ENCODE results near the gene FYN.

FYN gene

DNA sequence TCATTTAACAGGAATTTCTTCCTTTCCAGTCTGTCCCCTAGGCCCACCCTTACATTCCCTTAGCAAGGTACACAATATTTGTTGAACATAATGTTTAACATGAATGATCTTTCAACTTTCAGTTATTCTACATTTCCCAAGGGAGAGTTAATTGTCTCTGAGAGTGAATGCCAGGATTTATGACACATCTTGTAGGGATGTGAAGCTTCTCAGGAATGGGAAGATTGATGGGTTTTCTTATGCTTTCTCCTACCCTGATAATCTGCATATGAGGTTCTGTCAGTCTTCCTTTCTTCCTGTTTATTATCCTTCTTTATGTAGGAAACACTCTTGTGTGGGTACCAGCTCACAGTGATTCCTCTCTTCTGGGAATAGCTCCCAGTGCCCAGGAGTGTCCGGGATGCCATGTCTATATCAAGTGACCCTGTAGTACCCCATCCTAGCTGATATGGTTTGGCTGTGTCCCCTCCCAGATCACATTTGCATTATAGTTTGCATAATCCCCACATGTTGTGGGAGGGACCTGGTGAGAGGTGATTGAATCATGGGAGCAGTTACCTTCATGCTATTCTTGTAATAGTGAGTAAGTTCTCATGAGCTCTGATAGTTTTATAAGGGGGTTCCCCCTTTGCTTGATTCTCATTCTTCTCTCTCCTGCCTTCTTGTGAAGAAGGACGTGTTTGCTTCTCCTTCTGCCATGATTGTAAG lies 7.1 kb upstream of the FYN start:
- H3K9me3 ChIP-seq (ENCODE audit: insufficient read depth, low read length), result no peaks in the 10 kb centered on the region; the same call in 1 of the 2 replicates
- no peaks in the 10 kb centered on the region for H3F3A ChIP-seq (ENCODE audit: insufficient read depth)
- H3K27me3 ChIP-seq (ENCODE audit: low read length), result no peaks in the 10 kb centered on the region
- H2AFZ ChIP-seq (ENCODE audit: low read depth, low read length, severe bottlenecking), result no peak overlapping the region
- no peak overlapping the region for H3K4me2 ChIP-seq (ENCODE audit: low read depth, low read length, poor library complexity, severe bottlenecking)
- H3K4me3 ChIP-seq (ENCODE audit: insufficient read depth, low read length, poor library complexity, severe bottlenecking), result no peak overlapping the region
- no peaks in the 10 kb centered on the region for H3K9me2 ChIP-seq (replicated peaks; ENCODE audit: insufficient read depth, low read length)
- no peak overlapping the region for H3K9ac ChIP-seq (ENCODE audit: low read length)
- H3K27ac ChIP-seq (ENCODE audit: low read depth, low read length), result no peak overlapping the region
- no peaks in the 10 kb centered on the region for H3K36me3 ChIP-seq (ENCODE audit: low read length)
- TF ChIP-seq, protein P1, sequence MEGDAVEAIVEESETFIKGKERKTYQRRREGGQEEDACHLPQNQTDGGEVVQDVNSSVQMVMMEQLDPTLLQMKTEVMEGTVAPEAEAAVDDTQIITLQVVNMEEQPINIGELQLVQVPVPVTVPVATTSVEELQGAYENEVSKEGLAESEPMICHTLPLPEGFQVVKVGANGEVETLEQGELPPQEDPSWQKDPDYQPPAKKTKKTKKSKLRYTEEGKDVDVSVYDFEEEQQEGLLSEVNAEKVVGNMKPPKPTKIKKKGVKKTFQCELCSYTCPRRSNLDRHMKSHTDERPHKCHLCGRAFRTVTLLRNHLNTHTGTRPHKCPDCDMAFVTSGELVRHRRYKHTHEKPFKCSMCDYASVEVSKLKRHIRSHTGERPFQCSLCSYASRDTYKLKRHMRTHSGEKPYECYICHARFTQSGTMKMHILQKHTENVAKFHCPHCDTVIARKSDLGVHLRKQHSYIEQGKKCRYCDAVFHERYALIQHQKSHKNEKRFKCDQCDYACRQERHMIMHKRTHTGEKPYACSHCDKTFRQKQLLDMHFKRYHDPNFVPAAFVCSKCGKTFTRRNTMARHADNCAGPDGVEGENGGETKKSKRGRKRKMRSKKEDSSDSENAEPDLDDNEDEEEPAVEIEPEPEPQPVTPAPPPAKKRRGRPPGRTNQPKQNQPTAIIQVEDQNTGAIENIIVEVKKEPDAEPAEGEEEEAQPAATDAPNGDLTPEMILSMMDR (IDR thresholded peaks at IDR 0.05; ENCODE audit: insufficient read depth, low read length, poor library complexity, severe bottlenecking), result no peak
- TF ChIP-seq EZH2phosphoT487 (conservative IDR thresholded peaks at IDR 0.05; ENCODE audit: low read length), result no peak
- no peaks in the 10 kb centered on the region for H4K20me1 ChIP-seq (ENCODE audit: low read depth, low read length)
- no peaks in the 10 kb centered on the region for H3K79me2 ChIP-seq (ENCODE audit: insufficient read depth, low read length)

- Histone ChIP-seq H3K9ac (ENCODE audit: low read length) (no peak overlapping the region), H3K27me3 (ENCODE audit: low read length) (no peaks in the 10 kb centered on the region)
- TF ChIP-seq, protein P1 (IDR thresholded peaks at IDR 0.05; ENCODE audit: insufficient read depth, low read length, poor library complexity, severe bottlenecking), result no peak
- no peak for TF ChIP-seq EZH2phosphoT487 (conservative IDR thresholded peaks at IDR 0.05; ENCODE audit: low read length)
Measured at GRCh38 chr6:111875741-111876140, 2.5 kb upstream of the FYN start.

DNA sequence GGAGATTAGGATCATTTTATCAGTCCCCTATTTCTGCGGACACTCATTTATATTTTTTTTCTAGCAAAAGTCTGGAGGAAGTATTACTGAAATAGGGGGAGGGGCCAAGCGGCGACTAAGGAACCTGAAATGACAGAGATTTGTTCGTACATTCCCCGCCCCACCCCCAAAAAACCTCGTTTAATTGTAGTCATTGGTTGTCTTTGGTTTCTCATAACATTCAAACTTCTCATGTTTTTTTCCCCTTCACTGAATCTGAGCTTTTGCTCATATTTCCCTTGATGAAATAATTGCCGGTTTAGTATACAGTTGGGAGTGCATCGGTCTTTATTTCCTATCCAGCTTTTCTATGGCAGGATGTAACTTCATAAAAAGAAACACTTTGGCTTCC lies 768 bp upstream of the FYN start:
- H3K9ac ChIP-seq (ENCODE audit: low read length), result peak overlapping the region; percentile 43
- no peaks in the 10 kb centered on the region for H3K9me3 ChIP-seq (ENCODE audit: insufficient read depth, low read length)

More at GRCh38 chr6:111875741-111876140, 2.5 kb upstream of the FYN start:
- no peaks in the 10 kb centered on the region for H3K9me2 ChIP-seq (replicated peaks; ENCODE audit: insufficient read depth, low read length)
- no peak overlapping the region for H2AFZ ChIP-seq (ENCODE audit: low read depth, low read length, severe bottlenecking)
- no peaks in the 10 kb centered on the region for H4K20me1 ChIP-seq (ENCODE audit: low read depth, low read length)
- H3K9me3 ChIP-seq (ENCODE audit: insufficient read depth, low read length), result no peaks in the 10 kb centered on the region; the same call in 1 of the 2 replicates
- no peak overlapping the region for H3K27ac ChIP-seq (ENCODE audit: low read depth, low read length)
- no peaks in the 10 kb centered on the region for H3K36me3 ChIP-seq (ENCODE audit: low read length)
- no peaks in the 10 kb centered on the region for H3K79me2 ChIP-seq (ENCODE audit: insufficient read depth, low read length)
- H3F3A ChIP-seq (ENCODE audit: insufficient read depth), result 0 out of 2 replicates have a peak, but pooled peaks cover 5% of the 10 kb centered on the region
- no peak overlapping the region for H3K4me2 ChIP-seq (ENCODE audit: low read depth, low read length, poor library complexity, severe bottlenecking)
- no peak overlapping the region for H3K4me3 ChIP-seq (ENCODE audit: insufficient read depth, low read length, poor library complexity, severe bottlenecking)

More for the DNA sequence above, 768 bp upstream of the FYN start:
- Histone ChIP-seq H3K27me3 (ENCODE audit: low read length) (no peaks in the 10 kb centered on the region), H3K27ac (ENCODE audit: low read depth, low read length) (no peak overlapping the region), H3K9me2 (replicated peaks; ENCODE audit: insufficient read depth, low read length) (no peaks in the 10 kb centered on the region), H3F3A (ENCODE audit: insufficient read depth) (0 out of 2 replicates have a peak, but pooled peaks cover 5% of the 10 kb centered on the region), H3K4me2 (ENCODE audit: low read depth, low read length, poor library complexity, severe bottlenecking) (peak overlapping the region; percentile 76), H3K4me3 (ENCODE audit: insufficient read depth, low read length, poor library complexity, severe bottlenecking) (peak overlapping the region; percentile 62), H2AFZ (ENCODE audit: low read depth, low read length, severe bottlenecking) (peak overlapping the region; percentile 94), H3K79me2 (ENCODE audit: insufficient read depth, low read length) (no peaks in the 10 kb centered on the region), H3K36me3 (ENCODE audit: low read length) (no peaks in the 10 kb centered on the region), H4K20me1 (ENCODE audit: low read depth, low read length) (no peaks in the 10 kb centered on the region)
- TF ChIP-seq, protein P1 (IDR thresholded peaks at IDR 0.05; ENCODE audit: insufficient read depth, low read length, poor library complexity, severe bottlenecking), result no peak
- no peak for TF ChIP-seq EZH2phosphoT487 (conservative IDR thresholded peaks at IDR 0.05; ENCODE audit: low read length)

Data from SU-DHL-6 (cell line).